ENCODE measurements around the gene COL25A1.
"Not testable (repeated sequence)": the region's sequence is repeated elsewhere in the genome, so short reads cannot be mapped to it uniquely, and the experiment has no call there.

COL25A1 gene

GRCh38 chr4:109009909-109010308, 292.5 kb downstream of the COL25A1 start:
- no peak for DNase-seq (ENCODE audit: low spot score)

- DNase-seq (ENCODE audit: low spot score): no peak
Observed at GRCh38 chr4:109007976-109008375, 294.5 kb downstream of the COL25A1 start.

- no peak for DNase-seq (ENCODE audit: low spot score)
Observed at GRCh38 chr4:109005523-109005922, 296.9 kb downstream of the COL25A1 start.

- no peak for DNase-seq (ENCODE audit: low spot score)
Observed at GRCh38 chr4:109004418-109004817, 298.0 kb downstream of the COL25A1 start.

- DNase-seq (ENCODE audit: low spot score): no peak
Observed at GRCh38 chr4:109003964-109004363, 298.5 kb downstream of the COL25A1 start.

GRCh38 chr4:108991551-108992328, 310.7 kb downstream of the COL25A1 start:
- DNase-seq (ENCODE audit: low spot score): no peak

- DNase-seq (ENCODE audit: low spot score): no peak
Observed at GRCh38 chr4:108988464-108989195, 313.8 kb downstream of the COL25A1 start.

GRCh38 chr4:108984495-108984894, 318.0 kb downstream of the COL25A1 start:
- DNase-seq (ENCODE audit: low spot score): not testable (repeated sequence)

- DNase-seq (ENCODE audit: low spot score): no peak
Observed at GRCh38 chr4:108982402-108983185, 319.9 kb downstream of the COL25A1 start.

GRCh38 chr4:108980455-108981239, 321.8 kb downstream of the COL25A1 start:
- no peak for DNase-seq (ENCODE audit: low spot score)

GRCh38 chr4:108979759-108980158, 322.7 kb downstream of the COL25A1 start:
- DNase-seq (ENCODE audit: low spot score): no peak

- DNase-seq (ENCODE audit: low spot score): no peak
Observed at GRCh38 chr4:108978066-108978465, 324.4 kb downstream of the COL25A1 start.

- no peak for DNase-seq (ENCODE audit: low spot score)
Observed at GRCh38 chr4:108972613-108973283, 329.7 kb downstream of the COL25A1 start.

- DNase-seq (ENCODE audit: low spot score): no peak
Observed at GRCh38 chr4:108971473-108971872, 331.0 kb downstream of the COL25A1 start.

- DNase-seq (ENCODE audit: low spot score): no peak
Observed at GRCh38 chr4:108965472-108966076, 336.9 kb downstream of the COL25A1 start.

GRCh38 chr4:108965016-108965415, 337.4 kb downstream of the COL25A1 start:
- no peak for DNase-seq (ENCODE audit: low spot score)

- DNase-seq (ENCODE audit: low spot score): no peak
Observed at GRCh38 chr4:108963910-108964309, 338.5 kb downstream of the COL25A1 start.

- DNase-seq (ENCODE audit: low spot score): no peak
Observed at GRCh38 chr4:108959491-108959890, 343.0 kb downstream of the COL25A1 start.

GRCh38 chr4:108954880-108955279, 347.6 kb downstream of the COL25A1 start:
- DNase-seq (ENCODE audit: low spot score): no peak

- DNase-seq (ENCODE audit: low spot score): no peak
Observed at GRCh38 chr4:108953941-108954340, 348.5 kb downstream of the COL25A1 start.

Data from putamen (tissue), 1 donor.